ENCODE data around the gene EXTL2.
A peak's percentile ranks its signal among the peaks of the same experiment; 100 is the strongest.
"Not testable (repeated sequence)": the region's sequence is repeated elsewhere in the genome, so short reads cannot be mapped to it uniquely, and the experiment has no call there.

Gene EXTL2

GRCh38 chr1:100868364-100868995 is 26.2 kb downstream of the EXTL2 start:
- TF ChIP-seq CTCF (conservative IDR thresholded peaks at IDR 0.05): peak; percentile 89
- no peak for TF ChIP-seq ZFX (IDR thresholded peaks at IDR 0.05)
- H3K27ac ChIP-seq: no peak overlapping the region

- TF ChIP-seq ZFX (IDR thresholded peaks at IDR 0.05) (no peak), CTCF (conservative IDR thresholded peaks at IDR 0.05) (no peak)
Measured at GRCh38 chr1:100866901-100867206, 27.8 kb downstream of the EXTL2 start.

GRCh38 chr1:100866041-100866900 is 28.4 kb downstream of the EXTL2 start:
- TF ChIP-seq CTCF (conservative IDR thresholded peaks at IDR 0.05): peak; percentile 82
- TF ChIP-seq ZFX (IDR thresholded peaks at IDR 0.05): no peak
- H3K27ac ChIP-seq: no peak overlapping the region

More at GRCh38 chr1:100866901-100867206, 27.8 kb downstream of the EXTL2 start:
- H3K27ac ChIP-seq: no peak overlapping the region

DNA sequence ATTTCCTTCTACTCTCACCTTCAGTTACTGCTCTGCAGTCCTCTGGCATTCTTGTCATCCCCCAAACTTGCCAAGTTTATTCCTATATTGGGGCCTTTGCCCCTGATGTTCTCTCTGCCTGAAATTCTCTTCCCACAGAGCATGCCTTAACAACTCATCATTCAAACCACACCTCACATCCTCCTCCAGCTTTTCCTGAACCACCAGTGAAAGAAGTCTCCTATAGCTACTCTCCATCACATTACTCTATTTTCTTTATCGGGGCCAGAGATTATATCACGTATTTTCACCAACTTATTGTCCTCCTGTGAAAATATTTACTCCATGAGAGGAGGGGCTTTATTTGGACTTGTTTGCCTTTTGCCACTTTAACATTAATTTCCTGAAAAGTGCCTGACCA is 32.1 kb downstream of the EXTL2 start:
- TF ChIP-seq CTCF (conservative IDR thresholded peaks at IDR 0.05) (no peak), ZFX (IDR thresholded peaks at IDR 0.05) (no peak)
- no peak overlapping the region; the same call in 1 of the 2 replicates for H3K27ac ChIP-seq

DNA sequence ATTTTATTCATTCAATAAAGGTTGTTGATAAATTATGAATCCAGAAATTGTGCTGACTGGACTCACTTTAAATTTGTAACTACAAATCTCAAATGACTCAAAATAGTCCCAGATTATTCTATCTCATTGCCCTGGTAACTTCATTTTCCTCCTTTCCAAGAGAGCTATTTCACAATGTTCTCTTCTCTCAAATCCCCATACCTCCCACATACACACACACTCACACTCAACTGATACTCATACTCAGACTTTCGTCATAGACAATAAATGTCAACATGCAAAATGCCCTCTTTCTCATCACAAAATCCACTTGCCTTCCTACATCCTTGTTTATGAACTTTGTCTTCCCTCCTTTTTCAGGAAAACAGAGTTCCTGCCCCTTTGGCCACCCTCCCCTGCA is 33.3 kb downstream of the EXTL2 start:
- no peak overlapping the region; the same call in 1 of the 2 replicates for H3K27ac ChIP-seq

DNA sequence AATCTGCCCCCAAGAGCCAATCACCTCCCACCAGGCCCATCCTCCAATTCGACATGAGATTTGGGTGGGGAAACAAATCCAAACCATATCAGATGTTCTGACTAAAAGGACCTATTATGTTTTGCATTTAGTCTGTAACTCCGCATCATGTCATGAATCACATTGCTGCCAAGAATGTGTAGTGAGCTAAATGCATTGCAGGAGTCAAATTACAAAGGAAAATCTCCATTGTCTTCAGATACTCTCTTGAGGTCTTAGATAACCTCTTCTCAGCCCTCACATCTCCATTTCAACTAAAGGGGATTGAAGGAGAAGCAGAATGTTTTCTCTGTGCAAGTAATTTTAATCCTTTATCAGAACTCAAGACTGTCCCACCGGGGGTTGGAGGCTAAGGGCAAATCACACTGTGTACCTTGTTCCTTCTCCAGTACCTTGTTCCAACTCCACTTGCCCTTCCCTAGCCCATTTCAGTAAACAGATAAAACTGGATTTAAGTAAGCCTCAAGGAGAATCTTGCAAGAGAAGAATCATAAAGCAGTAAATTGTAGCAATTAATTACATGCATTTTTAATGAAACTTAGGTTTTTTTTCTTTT is 34.1 kb downstream of the EXTL2 start:
- H3K27ac ChIP-seq: peak overlapping the region; percentile 50; the same call in 1 of the 2 replicates
- TF ChIP-seq ZFX (IDR thresholded peaks at IDR 0.05): no peak
- TF ChIP-seq CTCF (conservative IDR thresholded peaks at IDR 0.05): no peak

More for the DNA sequence above, 33.3 kb downstream of the EXTL2 start:
- TF ChIP-seq CTCF (conservative IDR thresholded peaks at IDR 0.05) (no peak), ZFX (IDR thresholded peaks at IDR 0.05) (no peak)

GRCh38 chr1:100855116-100855515 is 39.5 kb downstream of the EXTL2 start:
- H3K27ac ChIP-seq: not testable (repeated sequence)

Measured in C4-2B (cell line).